ENCODE results near the gene LAMTOR4. TPM values are rescaled to one million over a fixed set of nuclear protein-coding genes. Genes with fewer than 3 reads are reported as not detected.

LAMTOR4 gene
- total RNA-seq, 1 donor from 2014 or later: 105 TPM

Small RNAs within 50 kb of the gene (microRNA-seq; reads per million reads assigned to microRNA genes)
- gene MIR4658 (ENCODE audit: borderline microRNAs expressed): not detected

Other genes starting within 250 kb of the LAMTOR4 start
- gene TRIM4, start 229.4 kb upstream of the LAMTOR4 start, total RNA-seq: 32.6 TPM
- not detected for gene GJC3, start 219.3 kb upstream of the LAMTOR4 start, total RNA-seq
- gene AZGP1, start 172.9 kb upstream of the LAMTOR4 start, total RNA-seq: 87.7 TPM
- 57.5 TPM for gene ZKSCAN1, start 133.3 kb upstream of the LAMTOR4 start, total RNA-seq
- gene ZSCAN21, start 99.1 kb upstream of the LAMTOR4 start, total RNA-seq: 10.0 TPM
- 22.4 TPM for gene ZNF3, start 67.2 kb upstream of the LAMTOR4 start, total RNA-seq
- 69.5 TPM for gene COPS6, start 59.9 kb upstream of the LAMTOR4 start, total RNA-seq
- gene MCM7, start 47.5 kb upstream of the LAMTOR4 start, total RNA-seq: 48.7 TPM
- gene AP4M1, start 47.3 kb upstream of the LAMTOR4 start, total RNA-seq: 16.8 TPM
- gene TAF6, start 29.6 kb upstream of the LAMTOR4 start, total RNA-seq: 34.9 TPM
- gene CNPY4, start 29.3 kb upstream of the LAMTOR4 start, total RNA-seq: 9.8 TPM
- 3.0 TPM for gene MBLAC1, start 22.0 kb upstream of the LAMTOR4 start, total RNA-seq
- 19.7 TPM for gene TRAPPC14, start 9.8 kb downstream of the LAMTOR4 start, total RNA-seq
- gene GAL3ST4, start 19.7 kb downstream of the LAMTOR4 start, total RNA-seq: 4.4 TPM
- 0.49 TPM for gene GPC2, start 28.5 kb downstream of the LAMTOR4 start, total RNA-seq
- gene STAG3, start 29.0 kb downstream of the LAMTOR4 start, total RNA-seq: 2.3 TPM
- gene PVRIG, start 71.0 kb downstream of the LAMTOR4 start, total RNA-seq: 1.4 TPM
- not detected for gene SPDYE3, start 158.8 kb downstream of the LAMTOR4 start, total RNA-seq
- gene PILRB, start 209.2 kb downstream of the LAMTOR4 start, total RNA-seq: 38.1 TPM
- 36.9 TPM for gene PILRA, start 224.6 kb downstream of the LAMTOR4 start, total RNA-seq

Measured in upper lobe of right lung (tissue), 1 donor.